ENCODE data around the gene SPG11.

- TF ChIP-seq CTCF (IDR thresholded peaks at IDR 0.05; ENCODE audit: insufficient read depth, low read length, poor library complexity, severe bottlenecking) (no peak), EZH2phosphoT487 (conservative IDR thresholded peaks at IDR 0.05; ENCODE audit: low read length) (no peak)
Observed at GRCh38 chr15:44580105-44580504, 83.4 kb downstream of the SPG11 start.
